Skin epidermis (tissue), 12 donors: ENCODE data around the gene TM6SF1.
"Not testable (repeated sequence)": the region's sequence is repeated elsewhere in the genome, so short reads cannot be mapped to it uniquely, and the experiment has no call there.

Experiments
- H3K27ac ChIP-seq, 21 experiments: fragments of 200-600 bp; sonication (generic) in 11 of 21; one replicate each; pipeline ENCODE4 v1.5.0; 2020; ENCODE audit warnings: mild to moderate bottlenecking in 3 of 21, inconsistent platforms in 2 of 21, moderate library complexity in 2 of 21
- H3K4me3 ChIP-seq, 7 experiments: fragments of 200-600 bp; sonication (generic) in 2 of 7; one replicate each; pipeline ENCODE4 v1.5.0; 2020; ENCODE audit warnings: inconsistent platforms in 2 of 7, mild to moderate bottlenecking in 2 of 7, moderate library complexity in 1 of 7

The TM6SF1 gene

DNA sequence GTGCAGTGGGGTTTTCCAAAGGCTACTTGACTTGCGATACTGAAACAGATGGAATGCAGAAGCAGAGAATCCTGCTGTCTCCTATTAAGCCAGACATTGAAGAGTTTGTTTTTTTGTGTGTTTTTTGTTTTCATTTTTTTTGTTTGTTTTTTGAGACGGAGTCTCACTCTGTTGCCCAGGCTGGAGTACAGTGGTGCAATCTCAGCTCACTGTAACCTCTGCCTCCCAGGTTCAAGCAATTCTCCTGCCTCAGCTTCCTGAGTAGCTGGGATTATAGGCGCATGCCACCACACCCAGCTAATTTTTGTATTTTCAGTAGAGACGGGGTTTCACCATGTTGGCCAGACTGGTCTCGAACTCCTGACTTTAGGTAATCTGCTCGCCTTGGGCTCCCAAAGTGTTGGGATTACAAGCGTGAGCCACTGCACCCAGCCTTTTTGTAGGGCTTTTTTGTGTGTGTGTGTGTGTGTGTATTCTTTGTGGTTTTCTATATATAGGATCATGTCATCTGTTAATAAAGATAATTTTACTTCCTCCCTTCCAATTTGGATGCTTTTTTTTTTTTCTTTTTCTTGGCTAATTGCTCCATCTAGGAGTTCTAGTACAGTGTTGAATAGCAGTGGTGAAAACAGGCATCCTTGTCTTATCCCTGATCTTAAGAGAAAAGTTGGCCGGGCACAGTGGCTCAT is 21.4 kb upstream of the TM6SF1 start:
- not testable (repeated sequence) for H3K27ac ChIP-seq, H3K4me3 ChIP-seq

DNA sequence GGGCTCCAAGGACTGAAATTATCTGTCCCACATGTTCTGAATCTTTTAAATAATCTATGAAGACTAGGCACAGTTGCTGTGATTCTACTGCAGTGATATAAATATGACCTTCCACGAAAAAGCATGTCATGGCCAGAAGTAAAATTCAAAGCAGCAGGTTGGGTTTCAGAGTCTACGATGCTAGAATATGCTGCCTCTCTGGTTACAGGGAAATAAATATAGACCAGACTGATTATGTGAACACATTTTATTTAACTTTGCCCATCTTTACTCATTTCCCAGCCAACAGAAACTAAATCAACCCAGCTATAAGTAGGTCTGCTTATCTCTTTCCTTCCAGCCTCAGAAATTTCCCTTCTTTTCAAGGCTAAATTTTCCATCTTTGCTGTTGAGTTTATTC is 19.9 kb upstream of the TM6SF1 start:
- Histone ChIP-seq H3K4me3 (no peak overlapping the region), H3K27ac (no peak overlapping the region)

DNA sequence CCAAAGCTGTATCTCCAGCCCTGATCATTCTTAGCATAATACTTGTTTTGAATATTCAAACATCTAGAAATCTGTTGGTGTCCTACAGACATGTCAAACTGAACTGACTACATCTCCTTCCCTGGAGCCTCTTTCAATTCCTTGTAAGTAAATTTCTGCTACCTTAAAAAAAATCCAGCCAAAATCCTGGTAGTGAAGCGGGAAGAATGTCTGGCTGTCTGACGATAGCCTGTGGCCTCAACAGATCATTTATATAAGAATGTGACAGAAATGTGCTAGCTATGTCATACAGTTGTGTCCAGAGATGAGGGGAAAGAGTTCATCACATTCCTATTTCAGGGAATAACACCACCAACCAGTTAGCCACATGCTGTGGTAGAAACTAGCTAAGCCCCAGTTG is 18.6 kb upstream of the TM6SF1 start:
- H3K4me3 ChIP-seq = no peak overlapping the region
- no peak overlapping the region for H3K27ac ChIP-seq

DNA sequence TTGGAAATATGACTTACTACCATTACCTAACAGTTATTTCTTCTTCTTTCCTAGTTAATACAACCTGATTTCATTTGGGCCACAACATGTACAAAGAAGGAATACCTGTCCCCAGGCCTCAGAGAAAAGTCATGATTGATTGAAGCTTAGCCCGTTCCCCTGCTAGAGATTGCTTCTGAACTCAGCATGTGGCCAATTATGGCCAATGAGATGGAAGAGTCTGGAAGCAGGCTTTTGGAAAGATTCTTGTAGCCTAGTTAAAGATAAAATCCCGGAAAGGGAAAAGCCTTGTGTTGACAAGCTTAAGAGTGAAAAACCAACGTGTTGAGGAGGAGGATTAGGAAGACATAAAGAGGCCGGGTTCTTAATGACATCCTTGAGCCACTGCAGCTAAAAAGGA is 17.0 kb upstream of the TM6SF1 start:
- H3K27ac ChIP-seq = no peak overlapping the region
- H3K4me3 ChIP-seq = no peak overlapping the region

DNA sequence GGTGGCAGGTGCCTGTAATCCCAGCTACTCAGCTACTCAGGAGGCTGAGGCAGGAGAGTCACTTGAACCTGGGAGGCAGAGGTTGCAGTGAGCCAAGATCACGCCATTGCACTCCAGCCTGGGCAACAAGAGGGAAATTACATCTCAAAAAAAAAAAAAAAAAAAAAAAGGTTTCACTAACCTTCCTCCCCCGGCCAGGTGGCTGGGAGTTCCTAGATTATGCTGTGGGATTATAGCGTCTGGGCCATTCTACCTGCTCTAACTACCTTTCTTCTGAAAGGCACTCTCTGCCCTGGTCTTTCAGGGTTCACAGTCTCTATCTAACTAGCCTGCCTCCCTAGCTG is 15.5 kb upstream of the TM6SF1 start:
- H3K4me3 ChIP-seq = not testable (repeated sequence)
- peak overlapping the region in 11 of 21 experiments; percentile 3 to 75 (median 31) for H3K27ac ChIP-seq

DNA sequence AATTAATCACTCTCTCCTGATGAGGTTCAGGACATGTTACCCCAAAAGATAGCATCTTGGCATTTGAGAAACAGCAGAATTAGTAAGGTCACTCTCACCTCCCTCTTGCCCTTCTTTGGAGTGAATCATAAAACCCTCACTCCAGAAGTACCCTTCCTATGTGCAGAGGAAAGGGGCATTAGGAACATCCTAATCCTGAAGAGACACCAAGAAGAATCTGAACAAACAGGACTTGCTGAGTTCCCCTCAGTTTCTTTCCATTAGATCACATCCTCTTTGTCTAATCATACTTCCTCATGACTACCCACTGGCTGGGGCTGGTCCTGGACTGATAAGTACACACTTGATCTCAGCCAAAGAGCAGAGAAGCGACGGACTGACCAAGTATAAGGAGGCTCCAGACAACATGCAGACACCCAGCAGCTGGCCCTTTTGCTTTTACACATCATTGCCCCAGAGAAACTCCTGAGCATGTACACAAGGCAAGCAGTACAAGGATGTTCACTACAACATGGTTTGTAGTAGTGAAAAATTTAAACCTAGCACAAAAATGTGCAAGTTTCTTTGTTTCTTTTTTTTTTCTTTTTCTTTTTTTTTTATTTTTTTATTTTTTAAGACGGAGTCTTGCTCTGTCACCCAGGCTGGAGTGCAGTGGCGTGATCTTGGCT is 15.0 kb upstream of the TM6SF1 start:
- H3K4me3 ChIP-seq = no peak overlapping the region
- H3K27ac ChIP-seq = peak overlapping the region in 13 of 21 experiments; percentile 0 to 75 (median 39)

DNA sequence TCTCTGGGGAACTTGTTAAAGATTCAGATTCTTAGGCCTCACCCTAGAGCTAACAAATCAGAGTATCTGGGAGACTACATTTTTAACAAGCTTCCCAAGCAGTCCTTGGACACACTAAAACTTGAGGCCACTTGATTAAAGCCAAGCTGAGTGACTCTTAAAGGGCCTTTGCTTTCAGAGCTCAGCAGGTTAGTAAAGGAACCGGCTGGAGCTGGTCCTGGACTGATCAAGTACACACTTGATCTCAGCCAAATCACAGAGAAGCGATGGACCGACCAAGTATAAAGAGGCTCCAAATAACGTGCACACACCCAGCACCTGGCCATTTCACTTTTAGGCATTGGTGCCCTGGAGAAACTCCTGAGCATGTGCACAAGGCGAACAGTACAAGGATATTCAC is 12.9 kb upstream of the TM6SF1 start:
- Histone ChIP-seq H3K4me3 (no peak overlapping the region), H3K27ac (no peak overlapping the region)

DNA sequence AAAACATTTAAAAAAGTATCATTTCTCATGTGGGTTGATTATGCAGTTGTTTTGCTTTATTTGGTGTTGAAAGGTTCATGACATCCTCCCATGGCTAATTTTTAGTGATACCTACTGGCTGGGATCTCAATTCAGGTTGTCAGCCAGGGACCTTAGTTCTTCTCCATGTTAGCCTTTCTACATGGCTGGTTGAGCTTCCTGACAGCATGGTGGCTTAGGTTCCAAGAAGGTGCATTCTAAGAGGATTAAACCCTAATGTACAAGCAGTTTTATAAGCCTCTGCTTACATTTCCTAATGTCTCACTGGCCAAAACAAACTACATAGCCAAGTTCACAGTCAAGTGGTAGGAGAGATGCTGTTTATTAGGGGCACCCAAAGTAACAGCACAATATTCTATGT is 9.4 kb upstream of the TM6SF1 start:
- Histone ChIP-seq H3K27ac (no peak overlapping the region), H3K4me3 (no peak overlapping the region)

DNA sequence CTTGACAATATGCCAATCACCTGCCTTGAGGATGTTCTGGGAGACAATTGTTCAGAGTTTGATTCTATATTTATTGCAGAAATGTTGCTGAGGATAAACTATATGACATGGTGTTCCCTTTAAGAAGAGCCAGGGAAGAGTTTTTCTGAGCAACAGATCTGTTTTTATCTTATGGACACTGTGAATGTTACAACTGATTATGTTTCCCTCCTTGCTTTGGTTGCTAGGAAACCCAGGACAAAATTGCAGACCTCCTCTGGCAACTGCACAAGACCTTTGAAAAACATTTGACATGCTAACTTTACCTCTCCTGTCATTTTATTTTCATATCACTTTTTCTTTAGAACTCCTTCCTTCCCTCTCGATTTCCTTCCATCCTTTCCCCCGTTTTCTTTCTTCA is 8.2 kb upstream of the TM6SF1 start:
- Histone ChIP-seq H3K4me3 (no peak overlapping the region), H3K27ac (no peak overlapping the region)

DNA sequence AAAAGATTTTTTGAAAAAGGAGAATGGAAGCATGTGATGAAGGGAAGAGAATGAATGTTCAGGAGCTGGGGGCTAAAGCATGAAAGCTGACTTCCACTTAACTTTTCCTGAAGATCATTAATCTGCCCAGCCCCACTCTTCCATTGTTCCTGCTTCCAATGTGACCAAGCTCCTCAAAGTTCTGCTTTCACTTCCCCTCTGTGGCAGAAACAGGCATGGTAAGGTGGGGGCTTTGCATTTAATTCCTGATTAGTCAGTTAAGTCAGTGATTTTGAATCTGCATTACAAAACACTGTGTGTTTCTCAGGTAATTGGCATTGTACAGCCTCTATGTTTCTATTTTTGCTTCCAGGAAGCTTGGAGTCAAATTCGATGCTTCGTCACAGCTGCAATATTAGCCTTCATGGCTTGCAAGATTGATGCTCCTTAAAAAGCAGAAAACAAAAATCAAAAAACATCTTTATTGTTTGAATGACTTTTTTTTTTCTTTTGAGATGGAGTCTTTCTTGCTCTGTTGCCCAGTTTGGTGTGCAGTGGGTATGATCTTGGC is 7.3 kb upstream of the TM6SF1 start:
- no peak overlapping the region for H3K27ac ChIP-seq

DNA sequence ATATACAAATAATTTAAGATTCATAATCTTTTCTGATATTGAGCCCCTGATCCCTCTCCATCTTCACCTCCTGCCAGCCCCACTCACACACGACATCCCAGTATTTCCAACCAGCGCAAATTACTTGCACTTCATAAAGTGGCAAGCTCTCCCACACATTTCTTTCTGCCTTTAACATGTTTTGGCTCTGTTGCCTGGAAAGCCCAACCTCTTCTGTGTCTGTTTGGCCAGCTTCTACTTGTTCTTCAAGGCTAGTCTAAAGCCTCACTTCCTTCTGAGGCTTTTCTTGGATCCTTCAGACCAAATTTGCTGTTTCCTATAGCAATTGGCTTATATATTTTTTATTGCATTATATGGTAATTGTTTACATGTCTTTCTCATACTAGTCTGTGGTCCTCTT is 5.1 kb upstream of the TM6SF1 start:
- H3K27ac ChIP-seq = no peak overlapping the region

More for the DNA sequence above, 7.3 kb upstream of the TM6SF1 start:
- no peak overlapping the region for H3K4me3 ChIP-seq

DNA sequence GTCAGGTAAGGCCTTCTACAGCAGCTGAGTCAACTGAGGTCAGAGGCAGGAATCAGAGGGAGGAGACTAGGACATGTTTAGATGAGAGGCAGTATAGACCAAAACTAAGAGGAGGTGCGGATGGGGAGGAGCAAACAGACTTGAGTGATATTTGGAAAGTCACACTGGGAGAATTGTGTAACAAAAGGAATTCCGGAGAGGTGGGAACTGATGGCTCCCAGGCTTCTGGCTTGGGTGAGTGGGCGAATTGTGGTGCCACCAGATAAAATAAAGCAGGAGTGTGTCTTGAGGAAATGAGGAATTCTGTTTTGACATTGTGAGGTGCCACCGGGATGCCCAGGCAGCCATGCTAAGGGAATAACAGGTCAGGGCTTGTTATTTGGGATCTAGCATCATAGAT is 3.3 kb upstream of the TM6SF1 start:
- H3K27ac ChIP-seq = no peak overlapping the region

More for the DNA sequence above, 5.1 kb upstream of the TM6SF1 start:
- no peak overlapping the region for H3K4me3 ChIP-seq

DNA sequence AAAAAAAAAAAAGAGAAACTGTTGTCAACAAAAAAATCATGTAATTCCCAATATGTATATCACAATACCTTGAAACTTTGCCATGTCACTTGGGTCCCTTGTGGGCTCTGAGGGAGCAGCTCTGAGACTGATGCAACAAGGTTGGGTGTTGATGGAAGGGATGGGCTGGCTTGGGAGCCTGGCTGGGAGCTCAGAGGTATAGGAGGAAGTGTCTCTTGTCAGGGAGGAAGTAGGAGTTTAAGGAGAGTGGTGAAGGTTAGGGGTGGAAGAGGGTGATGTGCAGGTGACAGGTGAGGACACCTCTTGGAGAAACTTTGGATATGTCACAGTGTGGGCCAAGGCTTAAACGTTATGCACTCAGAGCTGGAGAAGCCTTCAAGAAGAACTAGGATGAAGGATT is 2.0 kb upstream of the TM6SF1 start:
- Histone ChIP-seq H3K27ac (no peak overlapping the region), H3K4me3 (no peak overlapping the region)

More for the DNA sequence above, 3.3 kb upstream of the TM6SF1 start:
- H3K4me3 ChIP-seq = no peak overlapping the region

DNA sequence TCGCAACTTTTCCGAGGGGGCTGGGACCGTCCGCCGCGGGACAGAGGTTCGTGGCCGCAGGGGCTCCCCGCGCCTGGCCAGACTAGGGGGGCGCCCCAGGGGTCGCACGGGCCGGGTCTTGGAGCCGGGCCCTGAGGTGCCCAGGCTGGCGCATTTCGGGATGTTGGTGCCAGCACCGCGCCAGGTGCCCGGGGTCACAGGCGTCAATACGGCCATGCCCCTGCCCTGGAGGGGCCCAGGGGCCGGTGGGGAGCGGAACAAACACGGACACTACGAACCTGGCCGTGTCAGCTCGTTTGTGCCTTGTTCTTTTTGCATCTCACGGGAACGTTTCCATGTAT is 366 bp downstream of the TM6SF1 start:
- Histone ChIP-seq H3K27ac (peak overlapping the region in 18 of 21 experiments; percentile 28 to 87 (median 70)), H3K4me3 (peak overlapping the region; percentile 30 to 56 (median 40))

DNA sequence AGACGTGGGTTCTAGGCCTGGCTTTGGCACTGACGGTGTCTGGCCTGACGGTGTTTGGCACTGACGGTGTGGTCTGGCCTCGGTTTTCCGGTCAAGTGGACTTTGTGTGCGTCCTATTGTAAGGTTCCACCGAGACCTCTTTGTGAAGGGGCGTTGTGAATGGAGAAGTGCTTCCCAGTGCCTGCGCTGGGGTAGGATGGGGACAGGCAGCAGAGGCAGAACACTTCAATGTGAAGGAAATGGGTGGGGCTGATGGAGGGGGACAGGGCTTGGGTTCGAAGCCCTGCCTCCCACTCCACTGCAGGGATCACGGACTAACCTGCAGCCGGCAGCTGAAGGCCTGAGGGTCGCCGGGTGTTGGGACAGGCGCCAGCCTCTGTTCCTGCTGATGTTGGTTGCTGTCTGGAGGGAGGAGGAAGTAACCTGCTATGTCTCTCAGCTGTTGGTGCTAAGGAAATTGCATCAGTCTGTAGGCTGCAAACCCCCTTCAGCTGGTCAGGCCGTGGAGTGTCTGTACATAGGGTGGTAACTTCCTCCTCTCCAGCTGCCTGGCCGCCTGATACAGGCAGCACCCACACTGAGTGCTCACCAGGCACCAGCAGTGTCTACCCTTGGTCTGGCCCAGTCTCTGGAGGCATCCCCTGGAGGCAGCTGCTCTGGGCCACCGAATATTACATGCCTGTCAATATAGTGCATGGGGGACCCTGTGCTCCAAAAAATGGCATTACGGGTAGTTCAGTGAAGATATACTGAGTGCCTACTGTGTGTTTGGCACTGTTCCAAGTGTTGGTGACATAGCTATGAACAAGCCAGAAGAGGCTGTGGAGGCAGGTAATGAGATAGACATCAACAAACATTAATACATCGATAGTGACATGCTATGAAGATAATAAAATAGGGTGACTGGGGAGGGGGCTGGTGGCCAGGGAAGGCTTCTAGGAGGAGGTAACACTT is 1.1 kb downstream of the TM6SF1 start:
- Histone ChIP-seq H3K27ac (peak overlapping the region in 15 of 21 experiments; percentile 11 to 87 (median 69)), H3K4me3 (peak overlapping the region; percentile 30 to 56 (median 40))

DNA sequence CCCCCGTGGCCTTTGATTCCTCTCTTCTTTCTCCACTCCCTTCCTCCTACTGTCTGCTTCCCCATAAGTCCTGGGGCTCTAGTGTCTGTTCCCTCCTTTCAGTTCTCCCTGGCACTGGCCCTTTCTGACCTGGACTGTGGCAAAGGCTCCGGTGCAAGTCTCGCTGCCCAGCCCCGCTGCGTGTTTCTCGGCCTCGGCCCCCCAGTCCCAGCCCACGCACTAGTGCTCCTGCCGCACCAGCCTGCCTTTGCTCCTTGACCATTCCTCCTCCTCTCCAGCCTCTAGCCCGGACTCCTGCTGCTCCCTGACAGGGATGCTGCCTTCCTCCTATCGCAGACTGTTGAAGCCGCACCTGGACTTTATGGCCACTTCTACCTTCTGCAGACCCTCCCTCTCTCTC is 2.1 kb downstream of the TM6SF1 start:
- no peak overlapping the region for H3K4me3 ChIP-seq

DNA sequence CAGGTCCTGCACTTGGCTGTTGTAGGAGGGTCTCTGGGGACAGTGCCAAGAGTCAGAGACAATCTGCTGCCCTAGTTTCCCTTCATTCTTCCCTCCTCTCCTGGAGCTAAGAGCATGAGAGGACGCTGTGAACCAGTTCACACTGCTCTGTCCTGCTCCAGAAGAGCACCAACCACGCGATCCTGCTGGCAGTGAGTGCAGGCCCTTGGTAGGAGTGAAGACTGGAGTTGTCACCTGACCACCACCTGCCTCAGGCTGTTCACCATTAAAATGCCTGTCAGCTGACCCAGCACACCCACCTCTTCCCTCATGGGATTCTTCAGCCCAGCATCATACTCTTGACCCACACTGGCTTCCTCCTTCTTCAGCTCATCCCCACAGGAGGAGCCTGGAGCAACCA is 2.9 kb downstream of the TM6SF1 start:
- no peak overlapping the region for H3K27ac ChIP-seq

More for the DNA sequence above, 2.1 kb downstream of the TM6SF1 start:
- H3K27ac ChIP-seq = peak overlapping the region in 2 of 21 experiments; percentile 25 to 78

DNA sequence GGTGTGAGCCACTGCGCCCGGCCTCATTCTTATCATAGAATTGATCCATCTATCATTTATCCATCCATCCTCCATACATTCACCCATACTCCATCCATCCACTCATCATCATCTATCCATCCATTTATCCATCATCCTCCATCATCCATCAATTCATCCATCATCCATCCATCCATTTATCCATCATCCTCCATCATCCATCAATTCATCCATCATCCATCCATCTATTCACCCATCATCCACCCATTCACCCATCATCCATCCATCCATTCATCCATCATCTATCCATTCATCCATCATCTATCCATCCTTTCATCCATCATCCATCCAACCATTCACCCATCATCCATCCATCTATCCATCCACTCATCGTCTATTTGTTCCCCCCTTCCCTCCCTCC is 3.7 kb downstream of the TM6SF1 start:
- Histone ChIP-seq H3K27ac (no peak overlapping the region), H3K4me3 (no peak overlapping the region)

More for the DNA sequence above, 2.9 kb downstream of the TM6SF1 start:
- no peak overlapping the region for H3K4me3 ChIP-seq

DNA sequence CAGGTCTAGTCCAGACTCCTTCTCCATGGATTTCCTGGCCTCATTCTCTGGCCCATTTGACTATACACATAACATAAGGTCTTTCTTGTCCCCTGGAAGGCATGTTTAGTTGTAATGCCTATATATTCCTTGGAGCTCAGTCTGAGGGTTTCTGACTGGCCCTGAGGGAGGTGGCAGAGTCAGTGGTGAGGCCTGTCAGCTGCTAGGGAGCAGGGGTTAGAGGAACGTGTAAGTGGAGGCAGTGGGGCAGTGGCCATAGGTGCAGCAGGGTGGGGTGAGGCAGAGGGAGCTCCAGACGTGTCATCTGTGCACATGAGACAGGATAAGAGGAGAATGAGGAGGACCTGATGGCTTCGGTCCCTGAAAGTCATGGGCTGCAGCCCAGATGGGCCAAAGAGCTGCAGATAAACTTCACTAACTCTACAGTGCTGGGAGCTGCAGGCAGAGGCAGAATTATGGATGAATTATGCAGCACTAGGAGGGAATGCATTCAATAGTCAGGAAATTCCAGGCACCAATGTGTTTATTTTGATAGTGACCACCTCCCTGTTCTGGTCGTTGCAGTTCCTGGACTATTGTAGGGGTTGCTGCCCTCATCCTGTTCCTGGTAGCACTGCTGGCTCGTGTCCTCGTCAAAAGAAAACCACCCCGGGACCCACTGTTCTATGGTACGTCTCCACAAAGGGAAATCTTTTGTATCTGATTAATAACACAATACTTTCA is 4.9 kb downstream of the TM6SF1 start:
- H3K4me3 ChIP-seq = no peak overlapping the region
- H3K27ac ChIP-seq = peak overlapping the region in 2 of 21 experiments; percentile 21 to 40

DNA sequence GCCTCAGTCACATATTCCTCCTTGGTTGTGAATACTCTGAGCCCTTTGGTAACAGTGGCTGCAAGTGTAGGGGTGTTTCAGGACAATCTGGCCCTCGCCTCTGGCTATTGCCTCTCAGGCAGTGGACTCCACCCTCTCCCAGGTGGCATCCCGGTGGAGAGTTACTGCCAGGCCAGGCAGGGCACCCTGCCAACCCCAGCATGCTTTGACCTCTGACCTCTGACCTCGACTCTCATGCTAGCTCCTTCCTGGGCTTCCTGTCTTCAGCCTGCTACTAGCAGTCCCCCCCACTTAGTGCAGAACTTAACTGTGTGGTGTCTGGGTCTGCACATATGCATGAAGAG is 5.5 kb downstream of the TM6SF1 start:
- Histone ChIP-seq H3K4me3 (no peak overlapping the region), H3K27ac (no peak overlapping the region)
